ENCODE measurements around the gene LRCH1. TPM values are rescaled to one million over a fixed set of nuclear protein-coding genes. Genes with fewer than 3 reads are reported as not detected.

Gene LRCH1
- total and polyA plus RNA-seq, 10 of the 15 experiments (the other 5 are each of a cell fraction or from before 2014, with no cell fraction given): 5.3 to 48.9 (median 14.4) TPM

GRCh38 chr13:46675016-46675415 lies 122.0 kb downstream of the LRCH1 start (continued):
- TF ChIP-seq SIN3A (IDR thresholded peaks at IDR 0.05; ENCODE audit: low read depth, low read length): no peak

- no peaks in the 10 kb centered on the region for H3K9me3 ChIP-seq (replicated peaks; ENCODE audit: control insufficient read depth, insufficient read depth, low read length)
- H3K27me3 ChIP-seq (replicated peaks in 1 of 2; ENCODE audit: control insufficient read depth in 2 of 2, insufficient read depth in 2 of 2, low read length in 1 of 2): no peaks in the 10 kb centered on the region
- intact Hi-C loops (cut with micrococcal nuclease; ENCODE audit: unreplicated experiment): no loop called here
- H4K20me1 ChIP-seq (ENCODE audit: control insufficient read depth, insufficient read depth): no peaks in the 10 kb centered on the region
- no peak for ATAC-seq
- H3K4me3 ChIP-seq: no peak overlapping the region
- peaks cover 30% of the 10 kb centered on the region for H3K4me1 ChIP-seq (ENCODE audit: control insufficient read depth, insufficient read depth, low read length)
- in situ Hi-C loops (cut with MboI): no loop called here
- peaks cover 6 to 10% of the 10 kb centered on the region in 2 experiments; a peak in 3 of 4 replicates for H3K36me3 ChIP-seq (ENCODE audit: control insufficient read depth in 2 of 2, insufficient read depth in 2 of 2, low read length in 1 of 2)
- RAD21 ChIA-PET (ENCODE audit: unreplicated experiment): interaction anchor here (0.8 to 7.8 kb wide), 6 partner anchors 12 to 124 kb away, joined by 3 to 52 read pairs (median 4); partner anchors contain the start of gene LRCH1
- no peak for DNase-seq (ENCODE audit: low read depth, low spot score)
- POLR2A ChIA-PET: interaction anchor here (0.9 to 2.3 kb wide), 2 partner anchors 13 to 18 kb away, joined by 4 to 7 read pairs; no protein-coding TSS in a partner anchor
- FAIRE-seq: no peak
- peaks cover 75% of the 10 kb centered on the region for H3K79me2 ChIP-seq (ENCODE audit: control insufficient read depth, insufficient read depth, low read length)
- H2AFZ ChIP-seq (ENCODE audit: control insufficient read depth, low read depth, low read length): no peak overlapping the region
- no peak overlapping the region for H3K4me2 ChIP-seq (ENCODE audit: control insufficient read depth, insufficient read depth)
- H3K27ac ChIP-seq (ENCODE audit: control insufficient read depth, insufficient read depth): no peak overlapping the region
- H3K9ac ChIP-seq (ENCODE audit: control insufficient read depth, insufficient read depth, low read length): no peak overlapping the region
- no TSS peak for BruUV-seq (replicated peaks)
- SMC1A ChIA-PET (ENCODE audit: uncharacterized antibody, unreplicated experiment): interaction anchor here (0.9 to 2.8 kb wide), 10 partner anchors 13 to 124 kb away, joined by 3 to 10 read pairs (median 4); no protein-coding TSS in a partner anchor
- TF ChIP-seq RBBP5 (conservative IDR thresholded peaks at IDR 0.05) (no peak), SRF (IDR thresholded peaks at IDR 0.05; ENCODE audit: low read depth in 2 of 2, low read length in 2 of 2) (0 out of 4 replicates have a peak, but pooled peaks of 1 of the 2 experiments have one; percentile 40), MEF2B (IDR thresholded peaks at IDR 0.05; ENCODE audit: partially characterized antibody, poor library complexity, severe bottlenecking) (no peak)
- CTCF ChIA-PET: interaction anchor here (1.4 to 10.4 kb wide), 4 partner anchors 7 to 125 kb away, joined by 3 to 64 read pairs (median 6); no protein-coding TSS in a partner anchor
- WGBS (ENCODE audit: insufficient coverage, insufficient replicate concordance, low lambda C conversion rate, missing lambda C conversion rate): 63% methylated on average over 3 of the region's 3 CpGs
Measured at GRCh38 chr13:46676378-46676725, 123.4 kb downstream of the LRCH1 start.

All from GM12878 (cell line).